Suprapubic skin (tissue), 4 donors: ENCODE data around the gene PPP2R2C.

Experiments
- POLR2A ChIP-seq, 2 donors: fragments of 450-650 bp; IDR thresholded peaks; one replicate each; pipeline ENCODE4 v1.6.1; 2017; ENCODE audit warnings: antibody characterized with exemption in 2 of 2, mild to moderate bottlenecking in 2 of 2, moderate library complexity in 2 of 2
- POLR2AphosphoS5 ChIP-seq, 3 donors: sonication (generic); formaldehyde crosslinking; IDR thresholded peaks; one replicate each; pipeline ENCODE4 v1.6.1; 2017; ENCODE audit warnings: antibody characterized with exemption in 3 of 3

DNA sequence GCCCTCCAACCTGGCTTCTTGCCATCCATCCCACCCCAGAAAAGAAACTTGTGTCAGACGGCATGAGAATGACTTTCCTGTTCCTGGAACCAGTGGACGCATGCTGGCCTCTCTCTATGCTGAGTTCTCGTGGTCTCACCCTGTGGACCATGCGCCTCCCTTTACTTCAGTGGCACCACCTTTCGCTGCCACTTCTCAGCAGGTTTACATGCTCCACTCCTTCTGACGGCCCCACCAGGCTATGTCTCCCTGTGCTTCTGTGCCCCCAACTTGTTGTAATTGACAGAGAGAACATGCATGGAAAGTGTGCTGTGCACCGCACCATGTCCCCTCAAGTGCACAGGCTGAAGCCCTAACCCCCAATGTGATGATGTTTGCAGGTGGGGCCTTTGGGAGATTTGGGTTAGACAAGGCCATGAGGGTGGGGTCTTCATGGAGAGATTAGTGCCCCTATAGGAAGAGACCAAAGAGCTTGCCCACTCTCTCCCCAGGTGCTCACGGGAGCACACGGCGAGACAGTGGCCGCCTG lies 3.1 kb upstream of the PPP2R2C start:
- TF ChIP-seq POLR2A (IDR thresholded peaks at IDR 0.05), result no peak
- no peak for TF ChIP-seq POLR2AphosphoS5 (IDR thresholded peaks at IDR 0.05)
